GM23338 (cell line): ENCODE data around the gene MSH2. TPM values are rescaled to one million over a fixed set of nuclear protein-coding genes. Genes with fewer than 3 reads are reported as not detected.
A peak's percentile ranks its signal among the peaks of the same experiment; 100 is the strongest.
"Not testable (repeated sequence)": the region's sequence is repeated elsewhere in the genome, so short reads cannot be mapped to it uniquely, and the experiment has no call there.

Experiments
- ATAC-seq: fragments of 200-7000 bp; cut with Tn5 transposase; 3 replicates; pipeline ENCODE4 v1.9.1; 2020
- DNase-seq: peaks from one replicate; pipeline ENCODE4 v3.0.0-alpha.2; 2015; ENCODE audit warnings: low spot score
- H2AFZ ChIP-seq: fragments of 200-600 bp; sonication (generic); 2 replicates; pipeline ENCODE4 v1.8.0; 2016; ENCODE audit warnings: antibody characterized with exemption, mild to moderate bottlenecking, moderate library complexity
- H3F3A ChIP-seq: fragments of 200-600 bp; sonication (generic); replicated peaks from 2 replicates; pipeline ENCODE4 v1.8.0; 2017; ENCODE audit warnings: antibody characterized with exemption, mixed run types, low read depth
- H3K27ac ChIP-seq: fragments of 200-600 bp; sonication (generic); 2 replicates; pipeline ENCODE4 v1.6.1; 2016; ENCODE audit warnings: low read depth
- H3K27me3 ChIP-seq: fragments of 200-600 bp; sonication (generic); 2 replicates; pipeline ENCODE4 v1.8.0; 2016; ENCODE audit warnings: mild to moderate bottlenecking, mixed run types, moderate library complexity; ENCODE audit not compliant: insufficient read depth
- H3K36me3 ChIP-seq: fragments of 200-600 bp; sonication (generic); 2 replicates; pipeline ENCODE4 v1.8.0; 2016; ENCODE audit warnings: mild to moderate bottlenecking; ENCODE audit not compliant: insufficient read depth
- H3K4me1 ChIP-seq: fragments of 200-600 bp; sonication (generic); 2 replicates; pipeline ENCODE4 v1.8.0; 2016; ENCODE audit warnings: mild to moderate bottlenecking, moderate library complexity; ENCODE audit not compliant: insufficient read depth
- H3K4me2 ChIP-seq: fragments of 200-600 bp; sonication (generic); 2 replicates; pipeline ENCODE4 v1.7.1; 2017; ENCODE audit warnings: mixed run types
- H3K4me3 ChIP-seq: fragments of 200-600 bp; sonication (generic); 2 replicates; pipeline ENCODE4 v1.6.1; 2016; ENCODE audit warnings: mixed run types
- H3K79me2 ChIP-seq: fragments of 200-600 bp; sonication (generic); replicated peaks from 2 replicates; pipeline ENCODE4 v1.8.0; 2017; ENCODE audit warnings: mild to moderate bottlenecking; ENCODE audit not compliant: insufficient read depth
- H3K9me2 ChIP-seq: fragments of 200-600 bp; sonication (generic); 2 replicates; pipeline ENCODE4 v1.8.0; 2017; ENCODE audit not compliant: insufficient read depth
- H4K20me1 ChIP-seq: fragments of 200-600 bp; sonication (generic); replicated peaks from 2 replicates; pipeline ENCODE4 v1.8.0; 2017; ENCODE audit warnings: mild to moderate bottlenecking; ENCODE audit not compliant: insufficient read depth
- H3K27ac Mint-ChIP-seq: 2 replicates; pipeline ENCODE4 v1.8.0; 2020; ENCODE audit warnings: inconsistent platforms, mild to moderate bottlenecking, moderate library complexity, mixed read lengths
- H3K27me3 Mint-ChIP-seq: 3 replicates; pipeline ENCODE4 v1.8.0; 2022; ENCODE audit warnings: low read depth, mild to moderate bottlenecking, moderate library complexity, mixed read lengths, inconsistent platforms; ENCODE audit not compliant: insufficient read depth, poor library complexity
- H3K36me3 Mint-ChIP-seq: 3 replicates; pipeline ENCODE4 v1.8.0; 2021; ENCODE audit warnings: low read depth, mild to moderate bottlenecking, inconsistent platforms, moderate library complexity, mixed read lengths
- H3K4me1 Mint-ChIP-seq: 3 replicates; pipeline ENCODE4 v1.8.0; 2020; ENCODE audit warnings: mild to moderate bottlenecking, inconsistent platforms, mixed read lengths
- H3K4me3 Mint-ChIP-seq: 3 replicates; pipeline ENCODE4 v1.8.0; 2021; ENCODE audit warnings: moderate library complexity, mild to moderate bottlenecking, inconsistent platforms, mixed read lengths
- H3K9me3 Mint-ChIP-seq: 3 replicates; pipeline ENCODE4 v1.8.0; 2020; ENCODE audit warnings: moderate library complexity, mild to moderate bottlenecking, inconsistent platforms, mixed read lengths
- CREB1 ChIP-seq: fragments of 250-450 bp; sonication (Bioruptor Pico); IDR thresholded peaks from 2 replicates; pipeline ENCODE4 v1.5.0; 2020; ENCODE audit warnings: low read depth, mild to moderate bottlenecking, moderate library complexity
- NANOG ChIP-seq: IDR thresholded peaks from 2 replicates; pipeline ENCODE4 v1.6.1; 2016; ENCODE audit warnings: antibody characterized with exemption, borderline replicate concordance
- STAT1 ChIP-seq: IDR thresholded peaks from one replicate; pipeline ENCODE4 v1.6.1; 2016; ENCODE audit warnings: antibody characterized with exemption; ENCODE audit not compliant: unreplicated experiment
- ZNF331 ChIP-seq: fragments of 250-450 bp; sonication (Bioruptor Pico); IDR thresholded peaks from 2 replicates; pipeline ENCODE4 v1.5.0; 2020; ENCODE audit warnings: low read depth, mild to moderate bottlenecking, moderate library complexity
- polyA plus RNA-seq: library from polyadenylated mRNA; unstranded; fragments of >200 nt; fragmentation: Nextera tagmentation; extraction: Ambion mirVana; gene quantifications from 2 replicates; pipeline ENCODE4 v1.2.1, GENCODE V29; 2016
- total RNA-seq: library from RNA; depleted of rRNA; stranded (reverse); fragments of >200 nt; shearing (Covaris generic); gene quantifications from 2 replicates; pipeline ENCODE4 v1.2.3, GENCODE V29; 2014

Gene MSH2
- total and polyA plus RNA-seq, 2 experiments from 2014 or later, result 156 to 249 TPM

GRCh38 chr2:47405757-47406156, 2.8 kb downstream of the MSH2 start:
- Histone ChIP-seq H3K4me3 (peak overlapping the region; percentile 91), H3K4me2 (peak overlapping the region; percentile 99), H3F3A (peaks cover 30% of the 10 kb centered on the region), H3K27me3 (no peaks in the 10 kb centered on the region), H3K4me1 (peaks cover 48% of the 10 kb centered on the region), H3K79me2 (peaks cover 74% of the 10 kb centered on the region), H4K20me1 (peaks cover 48% of the 10 kb centered on the region), H3K9me2 (no peaks in the 10 kb centered on the region), H3K36me3 (peaks cover 39% of the 10 kb centered on the region), H3K27ac (peak overlapping the region; percentile 42; the same call in 1 of the 2 replicates), H2AFZ (no peak overlapping the region)
- DNase-seq (no peak), ATAC-seq (no peak)
- H3K9me3 Mint-ChIP-seq, result peaks cover 19% of the 10 kb centered on the region
- peak overlapping the region; percentile 60; the same call in 1 of the 2 replicates for H3K27ac Mint-ChIP-seq
- peaks cover 67% of the 10 kb centered on the region for H3K36me3 Mint-ChIP-seq
- TF ChIP-seq ZNF331 (CRISPR knock-in tag) (no peak), CREB1 (no peak), STAT1 (no peak), NANOG (no peak)
- H3K27me3 Mint-ChIP-seq, result peaks cover 19% of the 10 kb centered on the region
- H3K4me3 Mint-ChIP-seq, result peak overlapping the region; percentile 54
- peaks cover 45% of the 10 kb centered on the region for H3K4me1 Mint-ChIP-seq

GRCh38 chr2:47406649-47407330, 3.8 kb downstream of the MSH2 start:
- H3K79me2 ChIP-seq, result peaks cover 84% of the 10 kb centered on the region

GRCh38 chr2:47407976-47408375, 5.0 kb downstream of the MSH2 start:
- peaks cover 90% of the 10 kb centered on the region for H3K36me3 Mint-ChIP-seq
- peaks cover 39% of the 10 kb centered on the region for H3K4me1 ChIP-seq
- peaks cover 59% of the 10 kb centered on the region for H3K36me3 ChIP-seq
- peak overlapping the region; percentile 78 for H3K27ac ChIP-seq
- not testable (repeated sequence) for H2AFZ ChIP-seq, H3K27ac Mint-ChIP-seq, DNase-seq, H3K27me3 Mint-ChIP-seq, H3K27me3 ChIP-seq, H3K9me2 ChIP-seq, ATAC-seq
- H3K4me2 ChIP-seq, result peak overlapping the region; percentile 99; the same call in 1 of the 2 replicates
- peaks cover 18% of the 10 kb centered on the region for H3F3A ChIP-seq
- H3K79me2 ChIP-seq, result peaks cover 89% of the 10 kb centered on the region
- H3K4me1 Mint-ChIP-seq, result peaks cover 32% of the 10 kb centered on the region
- H3K4me3 ChIP-seq, result 0 out of 2 replicates have a peak overlapping the region, but pooled peaks have one; percentile 91
- peak overlapping the region; percentile 22; the same call in 2 of the 3 replicates for H3K4me3 Mint-ChIP-seq
- H4K20me1 ChIP-seq, result peaks cover 66% of the 10 kb centered on the region
- peaks cover 19% of the 10 kb centered on the region for H3K9me3 Mint-ChIP-seq

More at GRCh38 chr2:47406649-47407330, 3.8 kb downstream of the MSH2 start:
- H2AFZ ChIP-seq, H3K27me3 ChIP-seq, ATAC-seq, DNase-seq, H3K9me2 ChIP-seq: not testable (repeated sequence)
- peaks cover 41% of the 10 kb centered on the region for H3K4me1 ChIP-seq
- H3K4me3 ChIP-seq, result peak overlapping the region; percentile 91
- H3K4me2 ChIP-seq, result peak overlapping the region; percentile 99
- peaks cover 58% of the 10 kb centered on the region for H4K20me1 ChIP-seq
- H3K27me3 Mint-ChIP-seq, result peaks cover 19% of the 10 kb centered on the region
- H3K4me1 Mint-ChIP-seq, result peaks cover 41% of the 10 kb centered on the region
- H3K36me3 ChIP-seq, result peaks cover 48% of the 10 kb centered on the region
- H3K36me3 Mint-ChIP-seq, result peaks cover 78% of the 10 kb centered on the region
- H3K27ac Mint-ChIP-seq, result peak overlapping the region; percentile 84; the same call in 1 of the 2 replicates
- peak overlapping the region; percentile 42 for H3K27ac ChIP-seq
- peak overlapping the region; percentile 54 for H3K4me3 Mint-ChIP-seq
- peaks cover 19% of the 10 kb centered on the region for H3K9me3 Mint-ChIP-seq
- peaks cover 24% of the 10 kb centered on the region for H3F3A ChIP-seq
